Hepatocyte (in vitro differentiated cells): Measurements from ENCODE around the gene KCNK3. TPM values are rescaled to one million over a fixed set of nuclear protein-coding genes. Genes with fewer than 3 reads are reported as not detected.

Experiments
- DNase-seq: peaks from one replicate; pipeline ENCODE4 v3.0.0-alpha.2; 2016; ENCODE audit warnings: low spot score
- H2AFZ ChIP-seq: fragments of 200-600 bp; sonication (generic); 2 replicates; pipeline ENCODE4 v1.6.0; 2016; ENCODE audit warnings: antibody characterized with exemption, mild to moderate bottlenecking
- H3K27ac ChIP-seq: fragments of 200-600 bp; sonication (generic); 2 replicates; pipeline ENCODE4 v1.5.1; 2016; ENCODE audit warnings: mild to moderate bottlenecking
- H3K27me3 ChIP-seq: fragments of 200-600 bp; sonication (generic); 2 replicates; pipeline ENCODE4 v1.6.1; 2016
- H3K36me3 ChIP-seq: fragments of 200-600 bp; sonication (generic); replicated peaks from 2 replicates; pipeline ENCODE4 v1.5.1; 2016; ENCODE audit warnings: low read depth; ENCODE audit not compliant: insufficient read depth
- H3K4me1 ChIP-seq: fragments of 200-600 bp; sonication (generic); 2 replicates; pipeline ENCODE4 v1.5.1; 2016; ENCODE audit warnings: mild to moderate bottlenecking, moderate library complexity; ENCODE audit not compliant: insufficient read depth
- H3K4me2 ChIP-seq: fragments of 200-600 bp; sonication (generic); 2 replicates; pipeline ENCODE4 v1.6.0; 2016
- H3K4me3 ChIP-seq: fragments of 200-600 bp; sonication (generic); 2 replicates; pipeline ENCODE4 v1.5.1; 2016; ENCODE audit warnings: mild to moderate bottlenecking
- H3K79me2 ChIP-seq: fragments of 200-600 bp; sonication (generic); 2 replicates; pipeline ENCODE4 v1.6.0; 2017; ENCODE audit warnings: mild to moderate bottlenecking
- H3K9me2 ChIP-seq: fragments of 200-600 bp; sonication (generic); replicated peaks from 2 replicates; pipeline ENCODE4 v1.6.0; 2017; ENCODE audit warnings: mild to moderate bottlenecking; ENCODE audit not compliant: insufficient read depth
- H3K9me3 ChIP-seq: fragments of 200-600 bp; sonication (generic); 2 replicates; pipeline ENCODE4 v1.5.1; 2016; ENCODE audit warnings: low read depth, mild to moderate bottlenecking
- H4K20me1 ChIP-seq: fragments of 200-600 bp; sonication (generic); 2 replicates; pipeline ENCODE4 v1.6.0; 2016; ENCODE audit warnings: mild to moderate bottlenecking; ENCODE audit not compliant: insufficient read depth, poor library complexity, severe bottlenecking
- EZH2 ChIP-seq: fragments of 200-600 bp; sonication (generic); IDR thresholded peaks from 2 replicates; pipeline ENCODE4 v1.6.1; 2016; ENCODE audit warnings: antibody characterized with exemption, mild to moderate bottlenecking, borderline replicate concordance
- EZH2phosphoT487 ChIP-seq: fragments of 200-600 bp; sonication (generic); IDR thresholded peaks from one replicate; pipeline ENCODE4 v1.6.1; 2018; ENCODE audit warnings: antibody characterized with exemption, mild to moderate bottlenecking, low read depth, moderate library complexity; ENCODE audit not compliant: unreplicated experiment, severe bottlenecking
- WGBS: methylation state at CpG from one replicate; pipeline ENCODE4 v1.1.6; 2016; ENCODE audit warnings: low lambda C conversion rate; ENCODE audit errors: missing lambda C conversion rate; 5-methylcytosine and 5-hydroxymethylcytosine counted together
- polyA plus RNA-seq: library from polyadenylated mRNA; unstranded; fragments of >200 nt; fragmentation: Nextera tagmentation; extraction: Ambion mirVana; gene quantifications from 2 replicates; pipeline ENCODE4 v1.2.1, GENCODE V29; 2016
- total RNA-seq: library from RNA; depleted of rRNA; stranded (reverse); fragments of >200 nt; gene quantifications from 2 replicates; pipeline ENCODE4 v1.2.3, GENCODE V29; 2014
- TF ChIP-seq, protein P1 (sequence below): fragments of 200-600 bp; sonication (generic); IDR thresholded peaks from 2 replicates; pipeline ENCODE4 v1.5.1; 2016; ENCODE audit warnings: antibody characterized with exemption, mild to moderate bottlenecking; ENCODE audit not compliant: poor library complexity

Gene KCNK3
- total and polyA plus RNA-seq, 2 experiments from 2014 or later: 8.2 to 9.4 TPM

DNA sequence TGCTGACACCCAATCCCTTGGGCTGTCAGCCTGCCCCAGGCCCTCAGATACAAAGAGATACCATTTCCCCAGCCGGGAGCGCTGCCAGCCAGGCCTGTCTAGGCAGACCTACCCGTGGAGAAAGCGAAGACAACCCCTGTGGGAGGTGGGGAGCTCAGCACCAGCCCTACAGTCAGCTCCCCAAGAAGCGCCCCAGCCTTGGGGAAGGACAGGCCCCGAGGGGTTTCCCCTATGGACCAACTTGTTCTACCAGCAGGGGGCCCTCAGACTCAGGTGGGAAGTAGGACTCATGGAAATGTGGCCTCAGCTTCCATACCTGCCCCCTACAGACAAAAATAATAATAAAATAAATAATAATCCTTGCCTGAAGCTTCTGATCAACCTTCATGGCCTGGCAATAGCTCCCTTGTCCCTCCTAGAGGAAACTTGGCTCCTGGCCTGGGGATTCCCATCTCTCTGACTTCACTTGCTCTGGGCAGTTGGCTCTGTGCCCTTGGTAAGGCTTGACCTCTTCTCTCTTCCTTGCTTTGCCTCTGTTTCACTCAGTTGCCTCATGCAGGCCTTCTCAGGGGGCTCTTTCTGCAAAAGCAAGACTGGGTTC, 78.6 kb downstream of the KCNK3 start:
- WGBS: 83% methylated on average over 6 of the region's 6 CpGs
- peak overlapping the region; percentile 66 for H3K27ac ChIP-seq
- no peaks in the 10 kb centered on the region for H3K9me3 ChIP-seq
- H3K27me3 ChIP-seq: no peaks in the 10 kb centered on the region
- peaks cover 25% of the 10 kb centered on the region for H3K4me1 ChIP-seq
- peaks cover 71% of the 10 kb centered on the region for H3K79me2 ChIP-seq
- H3K9me2 ChIP-seq: no peaks in the 10 kb centered on the region
- H4K20me1 ChIP-seq: peaks cover 26% of the 10 kb centered on the region
- H3K36me3 ChIP-seq: no peaks in the 10 kb centered on the region
- H3K4me2 ChIP-seq: no peak overlapping the region
- TF ChIP-seq EZH2phosphoT487 (no peak), EZH2 (no peak)
- TF ChIP-seq, protein P1, sequence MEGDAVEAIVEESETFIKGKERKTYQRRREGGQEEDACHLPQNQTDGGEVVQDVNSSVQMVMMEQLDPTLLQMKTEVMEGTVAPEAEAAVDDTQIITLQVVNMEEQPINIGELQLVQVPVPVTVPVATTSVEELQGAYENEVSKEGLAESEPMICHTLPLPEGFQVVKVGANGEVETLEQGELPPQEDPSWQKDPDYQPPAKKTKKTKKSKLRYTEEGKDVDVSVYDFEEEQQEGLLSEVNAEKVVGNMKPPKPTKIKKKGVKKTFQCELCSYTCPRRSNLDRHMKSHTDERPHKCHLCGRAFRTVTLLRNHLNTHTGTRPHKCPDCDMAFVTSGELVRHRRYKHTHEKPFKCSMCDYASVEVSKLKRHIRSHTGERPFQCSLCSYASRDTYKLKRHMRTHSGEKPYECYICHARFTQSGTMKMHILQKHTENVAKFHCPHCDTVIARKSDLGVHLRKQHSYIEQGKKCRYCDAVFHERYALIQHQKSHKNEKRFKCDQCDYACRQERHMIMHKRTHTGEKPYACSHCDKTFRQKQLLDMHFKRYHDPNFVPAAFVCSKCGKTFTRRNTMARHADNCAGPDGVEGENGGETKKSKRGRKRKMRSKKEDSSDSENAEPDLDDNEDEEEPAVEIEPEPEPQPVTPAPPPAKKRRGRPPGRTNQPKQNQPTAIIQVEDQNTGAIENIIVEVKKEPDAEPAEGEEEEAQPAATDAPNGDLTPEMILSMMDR: no peak
- no peak overlapping the region for H3K4me3 ChIP-seq
- no peak overlapping the region for H2AFZ ChIP-seq
- DNase-seq: peak; percentile 56

DNA sequence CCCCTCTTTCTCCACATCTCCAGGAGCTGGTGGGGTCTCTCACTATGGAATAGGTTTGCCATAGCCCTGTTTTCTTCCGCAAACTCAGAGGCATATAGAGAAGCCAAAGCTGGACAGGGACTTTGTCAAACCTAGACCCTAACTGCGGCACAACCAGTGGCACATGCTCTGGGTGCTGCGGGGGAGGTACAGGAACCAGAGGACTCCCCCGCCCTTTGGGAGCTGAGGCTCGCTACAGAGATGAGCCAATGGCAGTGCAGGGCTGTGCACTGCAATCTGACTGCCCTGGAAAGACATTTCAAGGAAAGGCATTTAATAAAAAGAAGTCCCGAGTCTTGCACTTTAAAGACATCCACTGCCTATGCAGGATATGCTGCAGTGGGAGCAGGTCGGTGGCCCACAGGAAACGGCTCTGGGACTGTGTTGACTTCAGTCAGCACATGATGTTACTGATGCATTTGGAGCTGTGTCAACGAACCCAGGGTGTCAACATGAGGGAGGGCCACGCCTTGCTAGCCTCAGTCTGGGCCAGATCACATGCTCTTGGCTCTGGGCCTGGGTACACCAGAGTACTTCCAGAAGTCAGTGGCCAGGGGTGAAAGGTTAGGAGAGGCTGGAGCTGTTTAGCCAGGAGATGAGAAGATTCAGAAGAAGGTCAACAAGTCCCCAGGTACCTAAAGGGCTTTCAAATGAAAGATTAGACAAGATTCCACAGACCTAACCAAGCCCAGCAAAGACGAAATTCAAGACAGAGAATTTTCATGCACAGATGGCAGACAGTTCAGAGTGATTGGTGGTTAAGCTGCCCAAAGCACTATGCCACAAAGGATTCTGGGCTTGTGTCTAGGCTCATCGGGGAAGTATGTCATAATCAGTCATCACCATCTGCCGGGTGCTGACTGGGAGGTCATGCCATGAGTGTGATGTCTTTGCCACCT, 79.8 kb downstream of the KCNK3 start:
- Histone ChIP-seq H4K20me1 (peaks cover 26% of the 10 kb centered on the region), H2AFZ (no peak overlapping the region), H3K36me3 (no peaks in the 10 kb centered on the region), H3K27ac (peak overlapping the region; percentile 66), H3K27me3 (no peaks in the 10 kb centered on the region), H3K9me3 (no peaks in the 10 kb centered on the region), H3K4me3 (no peak overlapping the region), H3K4me1 (peaks cover 13% of the 10 kb centered on the region), H3K9me2 (no peaks in the 10 kb centered on the region), H3K79me2 (peaks cover 60% of the 10 kb centered on the region), H3K4me2 (no peak overlapping the region)
- TF ChIP-seq, protein P1: no peak
- TF ChIP-seq EZH2 (no peak), EZH2phosphoT487 (no peak)
- peak; percentile 66 for DNase-seq
- WGBS: 81% methylated on average over 13 of the region's 13 CpGs

DNA sequence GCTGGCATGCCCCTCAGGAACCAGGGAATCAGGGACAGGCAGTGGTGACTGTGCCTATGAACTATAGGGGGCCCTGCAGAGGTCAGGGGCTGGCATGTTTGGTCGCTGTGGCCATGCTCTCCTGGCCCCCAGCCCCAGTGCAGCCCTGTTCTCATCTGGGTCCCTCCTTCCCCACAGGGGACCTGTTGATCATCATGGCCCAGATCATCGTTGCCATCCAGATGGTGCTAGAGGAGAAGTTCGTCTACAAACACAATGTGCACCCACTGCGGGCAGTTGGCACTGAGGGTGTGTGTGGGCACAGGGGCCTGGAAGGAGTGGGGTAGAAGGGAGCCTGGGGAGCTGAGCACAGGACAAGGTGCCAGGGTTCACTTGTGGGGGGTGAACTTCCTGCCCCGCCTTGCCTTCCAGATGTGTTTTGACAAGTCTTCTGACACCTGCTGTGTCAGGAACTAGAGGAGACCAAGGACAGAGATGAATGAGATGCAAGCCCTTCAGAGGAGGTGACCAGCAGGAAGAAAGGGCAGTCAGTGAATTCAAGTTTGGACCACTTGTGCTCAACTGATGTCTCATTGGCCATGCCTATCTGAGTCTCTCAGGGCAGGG, 83.8 kb downstream of the KCNK3 start:
- Histone ChIP-seq H3K9me2 (no peaks in the 10 kb centered on the region), H2AFZ (no peak overlapping the region), H3K4me2 (no peak overlapping the region), H3K79me2 (peaks cover 21% of the 10 kb centered on the region), H4K20me1 (peaks cover 8% of the 10 kb centered on the region), H3K36me3 (no peaks in the 10 kb centered on the region), H3K27ac (no peak overlapping the region), H3K4me3 (no peak overlapping the region), H3K4me1 (peaks cover 10% of the 10 kb centered on the region), H3K27me3 (no peaks in the 10 kb centered on the region), H3K9me3 (no peaks in the 10 kb centered on the region)
- no peak for DNase-seq
- TF ChIP-seq EZH2phosphoT487 (no peak), EZH2 (no peak)
- TF ChIP-seq, protein P1: no peak
- WGBS: 97% methylated on average over 5 of the region's 5 CpGs
